PFSK-1 (cell line): ENCODE results near the gene CDK6.

Experiments used
- FOXP2 ChIP-seq: optimal IDR thresholded peaks from 2 replicates; pipeline ENCODE3; 2011; ENCODE audit warnings: borderline replicate concordance, control low read depth, inconsistent platforms; ENCODE audit not compliant: insufficient read depth; ENCODE audit errors: extremely low read length, extremely low read depth
- POLR2AphosphoS5 ChIP-seq: IDR thresholded peaks from 2 replicates; pipeline ENCODE4 v1.6.1; 2012; ENCODE audit warnings: low read depth, mild to moderate bottlenecking, control low read depth, low read length, moderate library complexity
- SIN3A ChIP-seq: IDR thresholded peaks from 2 replicates; pipeline ENCODE4 v1.6.1; 2012; ENCODE audit warnings: mild to moderate bottlenecking, low read length, moderate library complexity, borderline replicate concordance; ENCODE audit not compliant: insufficient read depth
- TAF1 ChIP-seq: IDR thresholded peaks from 2 replicates; pipeline ENCODE4 v1.6.1; 2012; ENCODE audit warnings: low read length, control low read depth, borderline replicate concordance; ENCODE audit not compliant: insufficient read depth
- TF ChIP-seq, protein P1 (sequence below), 2 experiments: IDR thresholded peaks; 2 replicates each; pipeline versions ENCODE4 v1.6.1 to v1.8.0; 2011 to 2012; ENCODE audit warnings: low read depth in 2 of 2, low read length in 2 of 2, control low read depth in 1 of 2, inconsistent platforms in 1 of 2, mild to moderate bottlenecking in 1 of 2, moderate library complexity in 1 of 2; ENCODE audit not compliant: insufficient read depth in 1 of 2

Gene CDK6

GRCh38 chr7:92766461-92767003 is 69.8 kb downstream of the CDK6 start:
- no peak for TF ChIP-seq FOXP2
- TF ChIP-seq TAF1 = no peak
- TF ChIP-seq SIN3A = no peak
- TF ChIP-seq, protein P1, sequence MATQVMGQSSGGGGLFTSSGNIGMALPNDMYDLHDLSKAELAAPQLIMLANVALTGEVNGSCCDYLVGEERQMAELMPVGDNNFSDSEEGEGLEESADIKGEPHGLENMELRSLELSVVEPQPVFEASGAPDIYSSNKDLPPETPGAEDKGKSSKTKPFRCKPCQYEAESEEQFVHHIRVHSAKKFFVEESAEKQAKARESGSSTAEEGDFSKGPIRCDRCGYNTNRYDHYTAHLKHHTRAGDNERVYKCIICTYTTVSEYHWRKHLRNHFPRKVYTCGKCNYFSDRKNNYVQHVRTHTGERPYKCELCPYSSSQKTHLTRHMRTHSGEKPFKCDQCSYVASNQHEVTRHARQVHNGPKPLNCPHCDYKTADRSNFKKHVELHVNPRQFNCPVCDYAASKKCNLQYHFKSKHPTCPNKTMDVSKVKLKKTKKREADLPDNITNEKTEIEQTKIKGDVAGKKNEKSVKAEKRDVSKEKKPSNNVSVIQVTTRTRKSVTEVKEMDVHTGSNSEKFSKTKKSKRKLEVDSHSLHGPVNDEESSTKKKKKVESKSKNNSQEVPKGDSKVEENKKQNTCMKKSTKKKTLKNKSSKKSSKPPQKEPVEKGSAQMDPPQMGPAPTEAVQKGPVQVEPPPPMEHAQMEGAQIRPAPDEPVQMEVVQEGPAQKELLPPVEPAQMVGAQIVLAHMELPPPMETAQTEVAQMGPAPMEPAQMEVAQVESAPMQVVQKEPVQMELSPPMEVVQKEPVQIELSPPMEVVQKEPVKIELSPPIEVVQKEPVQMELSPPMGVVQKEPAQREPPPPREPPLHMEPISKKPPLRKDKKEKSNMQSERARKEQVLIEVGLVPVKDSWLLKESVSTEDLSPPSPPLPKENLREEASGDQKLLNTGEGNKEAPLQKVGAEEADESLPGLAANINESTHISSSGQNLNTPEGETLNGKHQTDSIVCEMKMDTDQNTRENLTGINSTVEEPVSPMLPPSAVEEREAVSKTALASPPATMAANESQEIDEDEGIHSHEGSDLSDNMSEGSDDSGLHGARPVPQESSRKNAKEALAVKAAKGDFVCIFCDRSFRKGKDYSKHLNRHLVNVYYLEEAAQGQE (IDR thresholded peaks at IDR 0.05; ENCODE audit: insufficient read depth in 1 of 2, low read depth in 2 of 2, low read length in 2 of 2) = no peak
- no peak for TF ChIP-seq POLR2AphosphoS5

DNA sequence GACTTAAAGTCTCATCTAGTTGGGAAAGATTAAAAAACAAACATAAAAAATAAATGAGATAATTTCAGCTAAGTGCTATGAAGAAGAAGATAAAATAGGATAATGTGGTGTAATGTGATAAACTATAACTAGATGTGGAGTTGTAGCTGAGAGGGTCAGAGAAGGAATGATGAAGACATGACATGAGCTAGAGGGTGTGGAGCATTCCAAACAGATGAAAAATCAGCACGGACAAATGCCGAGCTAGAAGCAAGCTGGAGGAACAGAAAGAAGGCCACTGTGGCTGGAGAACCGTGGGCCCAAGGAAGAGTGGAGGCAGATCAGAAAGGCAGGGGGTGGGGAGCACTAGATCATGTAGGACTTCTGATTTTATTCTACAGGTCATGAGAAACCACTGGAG is 70.6 kb downstream of the CDK6 start:
- TF ChIP-seq FOXP2 = no peak
- no peak for TF ChIP-seq TAF1
- no peak for TF ChIP-seq POLR2AphosphoS5

- TF ChIP-seq TAF1 (no peak), POLR2AphosphoS5 (no peak), SIN3A (no peak), FOXP2 (no peak)
- TF ChIP-seq, protein P1 (IDR thresholded peaks at IDR 0.05; ENCODE audit: insufficient read depth in 1 of 2, low read depth in 2 of 2, low read length in 2 of 2) = no peak
Measured at GRCh38 chr7:92763636-92764423, 72.5 kb downstream of the CDK6 start.

GRCh38 chr7:92762851-92763250 is 73.5 kb downstream of the CDK6 start:
- TF ChIP-seq SIN3A (no peak), FOXP2 (no peak), POLR2AphosphoS5 (no peak), TAF1 (no peak)
- TF ChIP-seq, protein P1 (IDR thresholded peaks at IDR 0.05; ENCODE audit: insufficient read depth in 1 of 2, low read depth in 2 of 2, low read length in 2 of 2) = no peak

- no peak for TF ChIP-seq TAF1
- TF ChIP-seq, protein P1 (IDR thresholded peaks at IDR 0.05; ENCODE audit: insufficient read depth in 1 of 2, low read depth in 2 of 2, low read length in 2 of 2) = no peak
- no peak for TF ChIP-seq SIN3A
- no peak for TF ChIP-seq FOXP2
- TF ChIP-seq POLR2AphosphoS5 = no peak
Measured at GRCh38 chr7:92761391-92762097, 74.8 kb downstream of the CDK6 start.
